Measurements from ENCODE around the gene GUCY1A1. TPM values are rescaled to one million over a fixed set of nuclear protein-coding genes. Genes with fewer than 3 reads are reported as not detected.

GUCY1A1 gene
- total RNA-seq, 2 experiments from 2014 or later = not detected

GRCh38 chr4:155690044-155690837 lies 23.6 kb downstream of the GUCY1A1 start:
- CTCF ChIA-PET = no interaction called here

GRCh38 chr4:155692361-155692760 lies 25.7 kb downstream of the GUCY1A1 start:
- no peak for DNase-seq
- Mint-ChIP-seq H3K36me3 (ENCODE audit: low read depth) (no peaks in the 10 kb centered on the region), H3K27me3 (no peaks in the 10 kb centered on the region), H3K4me1 (no peaks in the 10 kb centered on the region), H3K9me3 (no peaks in the 10 kb centered on the region), H3K4me3 (no peak overlapping the region), H3K27ac (no peak overlapping the region)
- ChIA-PET POLR2A (no interaction called here), CTCF (interaction anchor here (0.6 kb wide), 1 partner anchor 128 kb away, joined by 3 read pairs; no protein-coding TSS in a partner anchor)

More at GRCh38 chr4:155690044-155690837, 23.6 kb downstream of the GUCY1A1 start:
- POLR2A ChIA-PET = no interaction called here
- Mint-ChIP-seq H3K9me3 (no peaks in the 10 kb centered on the region), H3K36me3 (ENCODE audit: low read depth) (no peaks in the 10 kb centered on the region), H3K4me3 (no peak overlapping the region), H3K27ac (no peak overlapping the region), H3K27me3 (no peaks in the 10 kb centered on the region), H3K4me1 (no peaks in the 10 kb centered on the region)
- no peak for DNase-seq

GRCh38 chr4:155693015-155693663 lies 26.5 kb downstream of the GUCY1A1 start:
- peaks cover 2% of the 10 kb centered on the region for H3K27me3 Mint-ChIP-seq
- POLR2A ChIA-PET = no interaction called here

GRCh38 chr4:155694100-155694785 lies 27.6 kb downstream of the GUCY1A1 start:
- no peak overlapping the region for H3K27ac Mint-ChIP-seq
- no peak overlapping the region for H3K4me3 Mint-ChIP-seq
- H3K4me1 Mint-ChIP-seq = no peaks in the 10 kb centered on the region
- ChIA-PET CTCF (no interaction called here), POLR2A (no interaction called here)
- DNase-seq = no peak
- H3K36me3 Mint-ChIP-seq (ENCODE audit: low read depth) = no peaks in the 10 kb centered on the region
- H3K9me3 Mint-ChIP-seq = no peaks in the 10 kb centered on the region
- peaks cover 4% of the 10 kb centered on the region for H3K27me3 Mint-ChIP-seq

More at GRCh38 chr4:155693015-155693663, 26.5 kb downstream of the GUCY1A1 start:
- H3K4me3 Mint-ChIP-seq = no peak overlapping the region
- H3K36me3 Mint-ChIP-seq (ENCODE audit: low read depth) = no peaks in the 10 kb centered on the region
- no peaks in the 10 kb centered on the region for H3K9me3 Mint-ChIP-seq
- CTCF ChIA-PET = interaction anchor here (0.6 kb wide), 1 partner anchor 128 kb away, joined by 3 read pairs; no protein-coding TSS in a partner anchor
- DNase-seq = no peak
- no peak overlapping the region for H3K27ac Mint-ChIP-seq
- no peaks in the 10 kb centered on the region for H3K4me1 Mint-ChIP-seq

GRCh38 chr4:155696226-155696625 lies 29.6 kb downstream of the GUCY1A1 start:
- DNase-seq = no peak
- Mint-ChIP-seq H3K27me3 (peaks cover 4% of the 10 kb centered on the region), H3K9me3 (no peaks in the 10 kb centered on the region), H3K36me3 (ENCODE audit: low read depth) (no peaks in the 10 kb centered on the region), H3K4me1 (no peaks in the 10 kb centered on the region), H3K27ac (no peak overlapping the region), H3K4me3 (no peak overlapping the region)
- POLR2A ChIA-PET = no interaction called here
- CTCF ChIA-PET = no interaction called here

- ChIA-PET CTCF (no interaction called here), POLR2A (no interaction called here)
- H3K27me3 Mint-ChIP-seq = peaks cover 4% of the 10 kb centered on the region
- no peak for DNase-seq
- no peak overlapping the region for H3K4me3 Mint-ChIP-seq
- no peaks in the 10 kb centered on the region for H3K36me3 Mint-ChIP-seq (ENCODE audit: low read depth)
- H3K9me3 Mint-ChIP-seq = no peaks in the 10 kb centered on the region
- H3K27ac Mint-ChIP-seq = no peak overlapping the region
- no peaks in the 10 kb centered on the region for H3K4me1 Mint-ChIP-seq
Measured at GRCh38 chr4:155696726-155697125, 30.1 kb downstream of the GUCY1A1 start.

DNA sequence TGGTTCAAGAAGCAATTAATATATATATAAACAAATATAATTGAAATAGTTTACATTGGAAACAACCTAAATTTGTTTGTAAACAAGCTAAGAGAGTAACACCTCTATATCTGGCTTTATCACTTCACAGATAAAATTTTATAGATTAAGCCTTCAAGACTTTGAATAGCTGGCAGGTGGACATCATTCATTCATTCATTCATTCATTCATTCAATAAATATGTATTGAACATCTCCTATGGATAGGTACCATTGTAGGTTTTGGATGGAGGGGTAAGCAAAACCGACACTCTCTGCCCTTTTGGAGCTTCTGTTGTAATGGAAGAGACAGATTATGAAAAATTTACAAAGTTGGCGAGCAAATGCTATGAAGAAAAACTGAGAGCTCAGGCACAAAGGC lies 35.2 kb downstream of the GUCY1A1 start:
- Mint-ChIP-seq H3K4me1 (no peaks in the 10 kb centered on the region), H3K27ac (no peak overlapping the region), H3K4me3 (no peak overlapping the region), H3K9me3 (no peaks in the 10 kb centered on the region), H3K36me3 (ENCODE audit: low read depth) (no peaks in the 10 kb centered on the region), H3K27me3 (peaks cover 4% of the 10 kb centered on the region)
- DNase-seq = no peak
- CTCF ChIA-PET = no interaction called here
- POLR2A ChIA-PET = no interaction called here

DNA sequence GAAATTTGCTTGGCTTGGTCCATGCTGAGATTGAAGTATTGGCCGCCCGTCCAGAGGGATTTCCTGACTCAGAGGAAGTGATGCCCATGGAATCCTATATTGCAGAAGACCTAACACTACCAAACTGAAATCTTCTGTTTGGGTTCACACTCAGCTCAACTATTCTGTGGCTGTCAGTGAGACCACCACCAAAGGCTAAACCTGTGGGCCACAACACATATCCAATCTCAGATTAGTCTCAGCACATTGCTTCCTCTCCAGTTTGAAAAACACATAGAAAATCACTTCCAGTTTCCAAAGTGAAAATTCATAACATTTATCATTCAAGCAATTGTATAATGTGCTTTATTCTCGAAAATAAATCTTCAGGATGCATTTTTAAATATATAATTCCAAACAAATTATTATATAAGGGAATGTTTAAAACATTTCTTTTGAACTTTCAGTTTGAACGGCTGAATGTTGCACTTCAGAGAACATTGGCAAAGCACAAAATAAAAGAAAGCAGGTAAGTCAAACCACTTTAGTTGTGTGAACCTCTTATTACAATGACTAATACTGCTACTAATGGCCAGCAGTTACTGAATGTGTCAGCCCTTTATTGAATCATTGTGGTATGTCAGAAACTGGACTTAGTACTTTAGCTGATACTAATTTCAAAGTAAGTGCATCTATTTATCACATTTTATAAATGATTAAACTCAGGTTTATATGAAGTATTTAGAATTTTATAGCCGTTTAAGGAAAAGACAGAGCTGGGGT lies 37.0 kb downstream of the GUCY1A1 start:
- ChIA-PET POLR2A (no interaction called here), CTCF (no interaction called here)
- no peak for DNase-seq
- Mint-ChIP-seq H3K9me3 (no peaks in the 10 kb centered on the region), H3K4me3 (no peak overlapping the region), H3K36me3 (ENCODE audit: low read depth) (no peaks in the 10 kb centered on the region), H3K4me1 (no peaks in the 10 kb centered on the region), H3K27me3 (peaks cover under 1% of the 10 kb centered on the region), H3K27ac (no peak overlapping the region)

DNA sequence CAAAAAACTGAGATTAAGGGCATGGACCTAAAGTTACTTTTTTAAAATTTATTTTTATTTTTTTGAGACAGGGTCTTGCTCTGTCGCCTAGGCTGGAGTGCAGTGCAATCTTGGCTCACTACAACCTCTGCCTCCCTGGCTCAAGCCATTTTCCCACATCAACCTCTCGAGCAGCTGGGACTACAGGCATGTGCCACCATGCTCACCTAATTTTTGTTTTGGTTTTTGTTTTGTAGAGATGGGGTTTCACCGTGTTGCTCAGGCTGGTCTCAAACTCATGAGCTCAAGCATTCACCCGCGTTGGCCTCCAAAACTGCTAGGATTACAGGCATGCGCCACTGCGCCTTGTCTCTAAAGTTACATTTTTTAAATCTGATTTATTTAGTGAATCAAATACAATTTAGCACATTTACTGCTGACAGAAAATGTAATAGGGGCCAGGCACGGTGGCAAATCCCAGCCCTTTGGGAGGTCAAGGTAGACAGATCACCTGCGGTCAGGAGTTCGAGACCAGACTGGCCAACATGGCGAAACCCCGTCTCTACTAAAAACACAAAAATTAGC lies 38.3 kb downstream of the GUCY1A1 start:
- POLR2A ChIA-PET = no interaction called here
- H3K4me1 Mint-ChIP-seq = no peaks in the 10 kb centered on the region
- CTCF ChIA-PET = no interaction called here
- no peaks in the 10 kb centered on the region for H3K36me3 Mint-ChIP-seq (ENCODE audit: low read depth)
- no peak overlapping the region for H3K27ac Mint-ChIP-seq
- no peak for DNase-seq
- H3K4me3 Mint-ChIP-seq = no peak overlapping the region
- no peaks in the 10 kb centered on the region for H3K27me3 Mint-ChIP-seq
- no peaks in the 10 kb centered on the region for H3K9me3 Mint-ChIP-seq

DNA sequence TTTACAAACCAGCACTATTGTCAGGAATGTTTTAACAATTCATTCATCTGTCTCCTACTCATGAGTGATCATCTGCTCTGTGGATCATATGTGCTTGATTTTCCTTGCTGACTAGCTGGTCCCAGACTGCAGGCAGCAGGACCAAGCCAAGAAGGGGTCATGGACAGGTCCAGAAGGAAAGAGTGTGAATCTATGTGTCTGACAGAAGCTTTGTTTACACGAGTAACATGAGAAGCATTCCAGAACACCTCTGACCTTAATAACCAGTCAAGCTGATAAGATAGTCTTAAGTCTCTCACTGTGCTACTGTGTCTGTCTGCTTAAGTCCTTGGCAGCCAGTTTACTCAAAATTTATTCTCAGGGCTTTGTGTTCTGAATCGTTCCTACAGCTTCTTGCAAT lies 39.0 kb downstream of the GUCY1A1 start:
- no peak overlapping the region for H3K27ac Mint-ChIP-seq
- no peaks in the 10 kb centered on the region for H3K4me1 Mint-ChIP-seq
- DNase-seq = no peak
- no peaks in the 10 kb centered on the region for H3K27me3 Mint-ChIP-seq
- POLR2A ChIA-PET = no interaction called here
- H3K4me3 Mint-ChIP-seq = no peak overlapping the region
- no peaks in the 10 kb centered on the region for H3K9me3 Mint-ChIP-seq
- CTCF ChIA-PET = no interaction called here
- no peaks in the 10 kb centered on the region for H3K36me3 Mint-ChIP-seq (ENCODE audit: low read depth)

GRCh38 chr4:155706147-155706546 lies 39.5 kb downstream of the GUCY1A1 start:
- no peaks in the 10 kb centered on the region for H3K4me1 Mint-ChIP-seq
- no peaks in the 10 kb centered on the region for H3K27me3 Mint-ChIP-seq
- H3K9me3 Mint-ChIP-seq = no peaks in the 10 kb centered on the region
- H3K4me3 Mint-ChIP-seq = no peak overlapping the region
- POLR2A ChIA-PET = no interaction called here
- CTCF ChIA-PET = no interaction called here
- no peak for DNase-seq
- no peak overlapping the region for H3K27ac Mint-ChIP-seq
- H3K36me3 Mint-ChIP-seq (ENCODE audit: low read depth) = no peaks in the 10 kb centered on the region

GRCh38 chr4:155707251-155707650 lies 40.6 kb downstream of the GUCY1A1 start:
- Mint-ChIP-seq H3K4me1 (no peaks in the 10 kb centered on the region), H3K27me3 (no peaks in the 10 kb centered on the region), H3K27ac (no peak overlapping the region), H3K36me3 (ENCODE audit: low read depth) (no peaks in the 10 kb centered on the region), H3K9me3 (no peaks in the 10 kb centered on the region), H3K4me3 (no peak overlapping the region)
- DNase-seq = no peak
- CTCF ChIA-PET = no interaction called here
- POLR2A ChIA-PET = no interaction called here

DNA sequence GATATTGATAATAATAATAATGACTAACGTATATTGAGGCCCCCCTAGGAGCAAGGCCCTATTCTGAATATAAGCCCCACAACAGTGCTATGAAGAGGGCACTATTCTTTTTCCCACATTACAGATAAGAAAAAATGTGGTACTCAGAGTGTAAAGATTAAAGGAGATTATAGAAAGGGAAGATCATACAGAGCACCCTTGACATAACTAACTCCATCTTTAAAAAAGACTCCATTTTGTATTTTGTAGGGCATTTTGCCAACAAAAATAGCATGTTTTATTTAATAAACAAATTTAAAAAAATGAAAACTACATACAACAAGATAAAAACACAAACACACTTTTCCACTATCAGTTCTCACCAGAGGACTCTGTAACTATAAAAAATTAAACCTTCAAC lies 42.1 kb downstream of the GUCY1A1 start:
- ChIA-PET CTCF (no interaction called here), POLR2A (no interaction called here)
- Mint-ChIP-seq H3K27ac (no peak overlapping the region), H3K36me3 (ENCODE audit: low read depth) (no peaks in the 10 kb centered on the region), H3K9me3 (no peaks in the 10 kb centered on the region), H3K27me3 (no peaks in the 10 kb centered on the region), H3K4me1 (no peaks in the 10 kb centered on the region), H3K4me3 (no peak overlapping the region)
- DNase-seq = no peak

Data from activated CD4-positive, alpha-beta memory T cell treated with anti-CD3 and anti-CD28 coated beads, Interleukin-2, amount 10 ng/mL, durations not matched to agents 7 days and 5 days (primary cell).